Measurements from ENCODE around the gene RAB1B.
A peak's percentile ranks its signal among the peaks of the same experiment; 100 is the strongest.

The RAB1B gene

DNA sequence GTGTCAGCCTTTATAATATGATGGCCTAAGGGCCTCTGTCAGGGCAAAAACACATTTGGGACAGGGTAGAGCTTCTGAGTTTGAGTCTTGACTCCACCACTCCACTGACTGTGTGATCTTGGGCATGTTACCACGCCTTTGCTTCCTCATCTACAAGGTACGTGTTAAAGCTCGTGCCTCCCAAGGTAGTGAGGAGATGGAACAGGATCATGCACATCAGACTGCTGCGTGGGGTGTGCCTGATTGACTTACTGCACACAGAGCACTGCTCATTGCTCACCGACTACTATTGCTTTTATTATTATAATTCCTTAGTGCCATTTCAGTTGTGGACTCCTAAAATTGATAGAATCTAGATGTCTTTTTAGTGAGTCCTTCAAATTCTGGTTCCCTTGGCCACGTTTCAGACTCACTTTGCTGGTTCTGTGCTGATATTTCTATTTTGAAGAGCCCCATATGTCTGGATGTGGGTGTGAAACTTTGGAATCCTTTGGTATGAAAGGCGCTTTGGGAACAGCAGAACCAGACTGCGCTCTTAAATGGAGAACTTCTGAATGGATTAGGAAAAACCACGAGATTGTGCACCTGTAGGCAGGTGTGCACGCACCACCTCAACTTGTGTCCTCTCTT is 44.1 kb upstream of the RAB1B start:
- Histone ChIP-seq H3K27ac (no peak overlapping the region), H4K20me1 (peaks cover 0 to 32% (median 3%) of the 10 kb centered on the region in 11 experiments; a peak in 7 of 22 replicates), H3K4me3 (no peak overlapping the region), H3K4me1 (peaks cover 0 to 35% (median 26%) of the 10 kb centered on the region in 10 experiments; a peak in 15 of 20 replicates), H3K9ac (no peak overlapping the region), H3K9me3 (replicated peaks in 1 of 11) (no peaks in the 10 kb centered on the region), H3K27me3 (no peaks in the 10 kb centered on the region), H3K36me3 (peaks cover 20 to 80% (median 45%) of the 10 kb centered on the region in 11 experiments), H3K4me2 (no peak overlapping the region)
- no peak for TF ChIP-seq Cebpa-rat (IDR thresholded peaks at IDR 0.05)

- no peak overlapping the region; a peak in 1 of 22 replicates for H3K9ac ChIP-seq
- peaks cover 17 to 78% (median 38%) of the 10 kb centered on the region in 11 experiments for H3K36me3 ChIP-seq
- no peak for TF ChIP-seq Cebpa-rat (IDR thresholded peaks at IDR 0.05)
- no peak overlapping the region for H3K4me2 ChIP-seq
- peaks cover 0 to 29% (median 22%) of the 10 kb centered on the region in 10 experiments; a peak in 15 of 20 replicates for H3K4me1 ChIP-seq
- H3K4me3 ChIP-seq: no peak overlapping the region
- no peaks in the 10 kb centered on the region for H3K27me3 ChIP-seq
- H3K27ac ChIP-seq: no peak overlapping the region
- H4K20me1 ChIP-seq: peaks cover 0 to 26% (median 3%) of the 10 kb centered on the region in 11 experiments; a peak in 7 of 22 replicates
- H3K9me3 ChIP-seq (replicated peaks in 1 of 11): no peaks in the 10 kb centered on the region
These were observed 43.4 kb upstream of the RAB1B start for GRCh38 chr11:66225066-66225465.

DNA sequence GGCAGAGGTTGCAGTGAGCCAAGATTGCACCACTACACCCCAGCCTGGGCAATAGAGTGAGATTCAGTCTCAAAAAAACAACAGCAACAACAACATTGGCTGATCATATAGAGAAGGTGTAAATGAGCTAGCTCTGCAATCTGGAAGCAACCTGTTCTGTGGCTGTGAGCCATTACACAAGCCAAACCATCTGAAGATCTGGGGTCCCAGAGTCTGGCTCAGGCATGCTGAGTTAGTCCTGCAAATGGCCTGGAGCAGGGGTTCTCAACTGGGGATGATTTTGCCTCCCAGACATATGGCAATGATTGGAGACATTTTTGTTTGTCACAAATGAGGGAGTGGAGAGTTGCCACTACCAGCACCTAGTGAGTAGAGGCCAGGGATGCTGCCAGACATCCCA is 42.3 kb upstream of the RAB1B start:
- no peak overlapping the region for H3K27ac ChIP-seq
- no peak overlapping the region for H3K4me3 ChIP-seq
- H3K36me3 ChIP-seq: peaks cover 12 to 78% (median 38%) of the 10 kb centered on the region in 11 experiments
- H3K4me1 ChIP-seq: peaks cover 0 to 21% (median 17%) of the 10 kb centered on the region in 10 experiments; a peak in 11 of 20 replicates
- H4K20me1 ChIP-seq: peaks cover 0 to 16% (median 3%) of the 10 kb centered on the region in 11 experiments; a peak in 7 of 22 replicates
- no peak overlapping the region for H3K9ac ChIP-seq
- H3K9me3 ChIP-seq (replicated peaks in 1 of 11): no peaks in the 10 kb centered on the region
- H3K4me2 ChIP-seq: no peak overlapping the region
- no peak for TF ChIP-seq Cebpa-rat (IDR thresholded peaks at IDR 0.05)
- H3K27me3 ChIP-seq: no peaks in the 10 kb centered on the region

DNA sequence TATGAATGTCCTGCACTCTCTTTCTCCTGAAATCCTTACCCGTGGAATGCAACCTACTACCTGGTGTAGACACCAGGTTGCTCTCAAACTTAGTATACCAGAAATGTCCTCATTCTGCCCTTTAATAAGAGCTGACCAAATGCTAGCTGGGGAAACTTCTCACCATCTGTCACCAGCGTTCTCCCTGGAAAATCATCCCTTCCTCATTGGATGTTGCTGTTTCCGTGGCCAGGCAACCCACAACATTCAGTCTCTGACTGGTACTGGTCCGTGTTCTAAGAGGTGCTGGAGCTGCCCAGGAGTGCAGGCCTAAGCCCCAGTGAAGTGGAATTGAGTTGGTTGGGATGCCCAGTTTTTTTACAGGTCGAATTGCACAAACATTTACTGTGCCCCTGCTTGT is 40.7 kb upstream of the RAB1B start:
- H3K36me3 ChIP-seq: peaks cover 12 to 90% (median 54%) of the 10 kb centered on the region in 11 experiments
- no peaks in the 10 kb centered on the region for H3K27me3 ChIP-seq
- no peak overlapping the region for H3K4me3 ChIP-seq
- TF ChIP-seq Cebpa-rat (IDR thresholded peaks at IDR 0.05): no peak
- H4K20me1 ChIP-seq: peaks cover 0 to 15% (median 0%) of the 10 kb centered on the region in 11 experiments; a peak in 2 of 22 replicates
- H3K27ac ChIP-seq: no peak overlapping the region
- no peaks in the 10 kb centered on the region for H3K9me3 ChIP-seq (replicated peaks in 1 of 11)
- peaks cover 0 to 16% (median 3%) of the 10 kb centered on the region in 10 experiments; a peak in 3 of 20 replicates for H3K4me1 ChIP-seq
- H3K9ac ChIP-seq: no peak overlapping the region
- H3K4me2 ChIP-seq: no peak overlapping the region

DNA sequence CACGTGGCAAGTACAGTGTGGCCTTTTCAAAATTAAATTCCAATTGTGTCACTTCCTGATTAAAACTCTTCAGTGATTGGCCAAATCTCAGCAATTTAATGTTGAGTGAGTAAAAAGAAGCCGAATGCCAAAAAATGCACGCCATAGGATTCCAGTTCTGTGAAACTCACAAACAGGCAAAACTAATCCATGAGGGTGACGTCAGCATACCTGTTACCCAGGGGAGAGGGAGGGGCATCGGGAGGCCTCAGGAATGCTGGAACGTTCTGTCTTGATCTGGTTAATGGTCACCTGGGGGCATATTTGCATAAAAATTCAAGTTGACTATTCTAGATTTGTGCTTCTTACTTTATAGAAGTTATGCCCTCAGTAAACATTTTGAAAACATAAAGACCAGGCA is 39.9 kb upstream of the RAB1B start:
- no peak for TF ChIP-seq Cebpa-rat (IDR thresholded peaks at IDR 0.05)
- Histone ChIP-seq H3K27me3 (no peaks in the 10 kb centered on the region), H3K36me3 (peaks cover 15 to 97% (median 62%) of the 10 kb centered on the region in 11 experiments), H3K9ac (no peak overlapping the region), H3K9me3 (replicated peaks in 1 of 11) (no peaks in the 10 kb centered on the region), H3K4me1 (peaks cover 0 to 20% (median 1%) of the 10 kb centered on the region in 10 experiments; a peak in 6 of 20 replicates), H3K4me2 (no peak overlapping the region), H3K4me3 (no peak overlapping the region), H3K27ac (no peak overlapping the region), H4K20me1 (peaks cover 0 to 21% (median 0%) of the 10 kb centered on the region in 11 experiments; a peak in 3 of 22 replicates)

DNA sequence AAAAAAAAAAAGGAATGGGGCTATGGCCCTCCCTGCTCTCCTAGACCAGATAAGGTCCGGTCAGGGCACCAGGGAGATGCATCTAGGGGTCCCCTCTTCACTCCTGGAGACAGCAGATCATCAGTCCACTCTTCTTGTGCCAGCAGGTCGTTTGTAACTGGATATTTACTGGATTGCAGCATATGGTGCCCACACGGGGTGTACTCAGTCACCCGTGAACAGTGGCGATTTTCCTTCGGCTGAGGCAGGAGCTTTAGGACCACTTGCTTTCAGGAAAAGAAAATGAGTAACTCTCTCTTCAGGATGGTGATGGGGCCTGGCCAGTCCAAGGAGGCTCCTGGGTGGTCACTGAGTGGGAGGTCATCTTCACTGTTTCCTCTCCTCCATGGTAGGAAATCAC is 38.3 kb upstream of the RAB1B start:
- Histone ChIP-seq H3K9ac (no peak overlapping the region), H3K27me3 (no peaks in the 10 kb centered on the region), H3K4me2 (no peak overlapping the region), H4K20me1 (peaks cover 0 to 27% (median 0%) of the 10 kb centered on the region in 11 experiments; a peak in 3 of 22 replicates), H3K9me3 (replicated peaks in 1 of 11) (no peaks in the 10 kb centered on the region), H3K4me3 (no peak overlapping the region), H3K4me1 (peaks cover 0 to 31% (median 5%) of the 10 kb centered on the region in 10 experiments; a peak in 15 of 20 replicates), H3K36me3 (peaks cover 13 to 97% (median 67%) of the 10 kb centered on the region in 11 experiments), H3K27ac (no peak overlapping the region)
- no peak for TF ChIP-seq Cebpa-rat (IDR thresholded peaks at IDR 0.05)

DNA sequence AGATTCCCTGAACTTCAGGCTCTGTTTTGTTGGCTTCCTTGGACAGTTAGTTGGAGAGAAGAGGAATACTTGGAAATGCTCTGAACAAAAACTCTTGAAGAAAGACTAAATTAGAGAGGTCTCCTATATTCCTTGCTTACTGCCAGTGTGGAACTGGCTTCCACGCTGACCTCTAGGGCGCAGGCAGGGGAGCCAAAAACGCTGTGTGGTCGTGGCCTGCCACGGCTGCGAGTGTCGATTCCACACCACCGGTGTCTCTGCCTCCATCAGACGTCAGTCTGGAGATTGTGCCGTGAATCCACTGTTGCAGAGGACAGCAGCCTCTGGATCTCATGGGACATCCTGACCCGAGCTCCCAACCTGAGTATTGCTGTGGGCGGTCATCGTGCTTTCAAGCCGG is 37.5 kb upstream of the RAB1B start:
- H3K27me3 ChIP-seq: no peaks in the 10 kb centered on the region
- no peak overlapping the region for H3K27ac ChIP-seq
- H3K4me1 ChIP-seq: peaks cover 0 to 39% (median 13%) of the 10 kb centered on the region in 10 experiments; a peak in 16 of 20 replicates
- peaks cover 0 to 30% (median 0%) of the 10 kb centered on the region in 11 experiments; a peak in 3 of 22 replicates for H4K20me1 ChIP-seq
- H3K36me3 ChIP-seq: peaks cover 12 to 97% (median 71%) of the 10 kb centered on the region in 11 experiments
- H3K4me3 ChIP-seq: no peak overlapping the region
- no peaks in the 10 kb centered on the region for H3K9me3 ChIP-seq (replicated peaks in 1 of 11)
- H3K4me2 ChIP-seq: no peak overlapping the region
- TF ChIP-seq Cebpa-rat (IDR thresholded peaks at IDR 0.05): no peak
- H3K9ac ChIP-seq: peak overlapping the region in 1 of 11 experiments; percentile 19; a peak in 2 of 22 replicates

- H3K27ac ChIP-seq: no peak overlapping the region
- H3K36me3 ChIP-seq: peaks cover 12 to 97% (median 71%) of the 10 kb centered on the region in 11 experiments
- H4K20me1 ChIP-seq: peaks cover 0 to 35% (median 0%) of the 10 kb centered on the region in 11 experiments; a peak in 3 of 22 replicates
- H3K4me2 ChIP-seq: no peak overlapping the region
- H3K9ac ChIP-seq: peak overlapping the region in 1 of 11 experiments; percentile 19; a peak in 1 of 22 replicates
- TF ChIP-seq Cebpa-rat (IDR thresholded peaks at IDR 0.05): no peak
- H3K4me3 ChIP-seq: no peak overlapping the region
- peaks cover 0 to 45% (median 19%) of the 10 kb centered on the region in 10 experiments; a peak in 16 of 20 replicates for H3K4me1 ChIP-seq
- no peaks in the 10 kb centered on the region for H3K9me3 ChIP-seq (replicated peaks in 1 of 11)
- no peaks in the 10 kb centered on the region for H3K27me3 ChIP-seq
These were observed 36.9 kb upstream of the RAB1B start for GRCh38 chr11:66231561-66231960.

GRCh38 chr11:66232769-66233168 is 35.7 kb upstream of the RAB1B start:
- Histone ChIP-seq H3K4me1 (peaks cover under 1 to 57% (median 31%) of the 10 kb centered on the region in 10 experiments; a peak in 17 of 20 replicates), H3K27ac (no peak overlapping the region), H3K4me3 (no peak overlapping the region), H3K27me3 (no peaks in the 10 kb centered on the region), H3K9me3 (replicated peaks in 1 of 11) (no peaks in the 10 kb centered on the region), H3K9ac (no peak overlapping the region; a peak in 1 of 22 replicates), H3K4me2 (peak overlapping the region in 2 of 11 experiments; percentile 18 to 35; a peak in 1 of 22 replicates), H4K20me1 (peaks cover 0 to 32% (median 0%) of the 10 kb centered on the region in 11 experiments; a peak in 3 of 22 replicates), H3K36me3 (peaks cover 12 to 94% (median 69%) of the 10 kb centered on the region in 11 experiments)
- no peak for TF ChIP-seq Cebpa-rat (IDR thresholded peaks at IDR 0.05)
